HCT116 (cell line): ENCODE results near the gene GJA10. TPM values are rescaled to one million over a fixed set of nuclear protein-coding genes. Genes with fewer than 3 reads are reported as not detected.

Experiments
- ATAC-seq: fragments of 200-7000 bp; cut with Tn5 transposase; 2 replicates; pipeline ENCODE4 v1.9.1; 2020; ENCODE audit warnings: mild to moderate bottlenecking, moderate library complexity
- BruUV-seq: library from RNA; stranded (reverse); fragments of 400-500 nt; replicated peaks from 2 replicates; lab custom pipeline; 2021; lab: Mats Ljungman, UMichigan
- CTCF ChIA-PET: fragments of 300-600 bp; sonication (Branson Sonifier 250); formaldehyde crosslinking; loops from one replicate; lab custom pipeline; 2021; ENCODE audit warnings: antibody characterized with exemption; lab: Charles Lee
- POLR2A ChIA-PET: fragments of 300-600, 350-600 bp; sonication (Branson Sonifier 250); formaldehyde crosslinking; loops from one replicate; lab custom pipeline; 2021; ENCODE audit warnings: antibody characterized with exemption; lab: Charles Lee
- RAD21 ChIA-PET, 2 experiments: fragments of 300-600 bp; sonication (Branson Sonifier 250); formaldehyde crosslinking; loops; one replicate each; lab custom pipeline; 2023; ENCODE audit warnings: low total read pairs in 2 of 2; ENCODE audit not compliant: uncharacterized antibody in 2 of 2, unreplicated experiment in 2 of 2, low non-redundant PET in 1 of 2; lab: Charles Lee
- DNase-seq: peaks from one replicate; pipeline ENCODE4 v3.0.0-alpha.2; 2010; ENCODE audit warnings: low read depth, low spot score
- H2AFZ ChIP-seq: fragments of 200-600 bp; shearing (Covaris generic), sonication (generic); 2 replicates; pipeline ENCODE4 v1.6.1; 2017; ENCODE audit warnings: low read depth, mixed run types, mixed read lengths, antibody characterized with exemption, low read length; ENCODE audit not compliant: poor library complexity, severe bottlenecking
- H3K27ac ChIP-seq: 2 replicates; pipeline ENCODE4 v1.5.1; 2012; ENCODE audit warnings: low read depth, low read length
- H3K27me3 ChIP-seq: fragments of 200-600 bp; sonication (generic); 2 replicates; pipeline ENCODE4 v1.6.1; 2016; ENCODE audit warnings: mixed run types, low read length, mixed read lengths; ENCODE audit not compliant: insufficient read depth
- H3K36me3 ChIP-seq, 2 experiments: fragments of 200-500 bp in 1 of 2; fragments of 200-600 bp in 1 of 2; sonication (Bioruptor generic) in 1 of 2; sonication (generic) in 1 of 2; 2 replicates each; pipeline versions ENCODE4 v1.5.1 to v1.6.1; 2014 to 2016; ENCODE audit warnings: low read length in 2 of 2, inconsistent platforms in 1 of 2, mixed read lengths in 1 of 2, mixed run types in 1 of 2; ENCODE audit not compliant: insufficient read depth in 2 of 2, control insufficient read depth in 1 of 2
- H3K4me1 ChIP-seq, 2 experiments: fragments of 200-600 bp in 1 of 2; sonication (generic) in 1 of 2; 2 replicates each; pipeline versions ENCODE4 v1.5.1 to v1.6.1; 2012 to 2017; ENCODE audit warnings: low read length in 2 of 2, inconsistent platforms in 1 of 2, mild to moderate bottlenecking in 1 of 2, mixed read lengths in 1 of 2, mixed run types in 1 of 2, moderate library complexity in 1 of 2; ENCODE audit not compliant: insufficient read depth in 2 of 2, control insufficient read depth in 1 of 2
- H3K4me2 ChIP-seq: fragments of 200-600 bp; sonication (generic); 2 replicates; pipeline ENCODE4 v1.6.1; 2017; ENCODE audit warnings: mixed run types, low read length, mixed read lengths
- H3K4me3 ChIP-seq, 2 experiments: fragments of 200-600 bp in 1 of 2; sonication (generic) in 1 of 2; replicated peaks in 1 of 2; 2 replicates each; pipeline ENCODE4 v1.5.1; 2011 to 2016; ENCODE audit warnings: low read length in 2 of 2, control low read depth in 1 of 2, low read depth in 1 of 2, mild to moderate bottlenecking in 1 of 2, mixed read lengths in 1 of 2, mixed run types in 1 of 2
- H3K79me2 ChIP-seq: fragments of 200-600 bp; sonication (generic); 2 replicates; pipeline ENCODE4 v1.6.1; 2017; ENCODE audit warnings: mild to moderate bottlenecking, mixed run types, low read length, moderate library complexity, mixed read lengths; ENCODE audit not compliant: insufficient read depth
- H3K9ac ChIP-seq: fragments of 200-600 bp; sonication (generic); 2 replicates; pipeline ENCODE4 v1.6.1; 2016; ENCODE audit warnings: low read length, mixed read lengths
- H3K9me2 ChIP-seq: fragments of 200-600 bp; sonication (generic), shearing (Covaris generic); 2 replicates; pipeline ENCODE4 v1.6.1; 2017; ENCODE audit warnings: mixed run types, mild to moderate bottlenecking, moderate library complexity; ENCODE audit not compliant: insufficient read depth
- H3K9me3 ChIP-seq, 2 experiments: fragments of 200-500 bp in 1 of 2; fragments of 200-600 bp in 1 of 2; sonication (Bioruptor generic) in 1 of 2; sonication (generic) in 1 of 2; 2 replicates each; pipeline ENCODE4 v1.6.1; 2014 to 2017; ENCODE audit warnings: low read length in 2 of 2, mixed read lengths in 2 of 2, inconsistent platforms in 1 of 2, low read depth in 1 of 2, mild to moderate bottlenecking in 1 of 2, mixed run types in 1 of 2, moderate library complexity in 1 of 2; ENCODE audit not compliant: control insufficient read depth in 1 of 2, insufficient read depth in 1 of 2
- H4K20me1 ChIP-seq: fragments of 200-600 bp; sonication (generic), shearing (Covaris generic); 2 replicates; pipeline ENCODE4 v1.6.1; 2017; ENCODE audit warnings: mixed run types, mild to moderate bottlenecking, moderate library complexity; ENCODE audit not compliant: insufficient read depth
- CEBPB ChIP-seq: IDR thresholded peaks from 2 replicates; pipeline ENCODE4 v1.6.1; 2012; ENCODE audit warnings: low read depth
- EZH2 ChIP-seq: fragments of 200-600 bp; sonication (generic); IDR thresholded peaks from 2 replicates; pipeline ENCODE4 v1.6.1; 2017; ENCODE audit warnings: antibody characterized with exemption, mixed run types
- EZH2phosphoT487 ChIP-seq: fragments of 200-600 bp; IDR thresholded peaks from 2 replicates; pipeline ENCODE4 v1.6.1; 2018; ENCODE audit warnings: antibody characterized with exemption, borderline replicate concordance
- FOSL1 ChIP-seq: IDR thresholded peaks from 2 replicates; pipeline ENCODE4 v1.6.1; 2012; ENCODE audit warnings: low read depth
- JUND ChIP-seq: IDR thresholded peaks from 2 replicates; pipeline ENCODE4 v1.6.1; 2012
- POLR2AphosphoS5 ChIP-seq: IDR thresholded peaks from 2 replicates; pipeline ENCODE4 v1.6.1; 2011; ENCODE audit warnings: mild to moderate bottlenecking, low read depth, low read length, moderate library complexity
- RAD21 ChIP-seq: IDR thresholded peaks from 2 replicates; pipeline ENCODE4 v1.6.1; 2012; ENCODE audit warnings: low read depth, mild to moderate bottlenecking
- SIN3A ChIP-seq: IDR thresholded peaks from 2 replicates; pipeline ENCODE4 v1.6.1; 2012; ENCODE audit warnings: low read depth
- SP1 ChIP-seq: IDR thresholded peaks from 2 replicates; pipeline ENCODE4 v1.6.1; 2012; ENCODE audit warnings: low read depth
- TCF7L2 ChIP-seq: IDR thresholded peaks from 2 replicates; pipeline ENCODE4 v1.7.0; 2011; ENCODE audit warnings: borderline replicate concordance, inconsistent platforms; ENCODE audit not compliant: insufficient read depth, insufficient read length; ENCODE audit errors: extremely low read depth
- ZBTB33 ChIP-seq: IDR thresholded peaks from 2 replicates; pipeline ENCODE4 v1.6.1; 2011; ENCODE audit warnings: mild to moderate bottlenecking, low read length, moderate library complexity; ENCODE audit not compliant: insufficient replicate concordance; ENCODE audit errors: extremely low read depth
- ZNF274 ChIP-seq: fragments of 200-500 bp; sonication (Bioruptor generic); IDR thresholded peaks from 2 replicates; pipeline ENCODE4 v1.6.1; 2014; ENCODE audit warnings: mild to moderate bottlenecking, low read depth, low read length, inconsistent platforms
- intact Hi-C: fragments of 100-400 bp; cut with micrococcal nuclease; formaldehyde crosslinking; loops from 2 replicates; pipeline ENCODE4 v1.10.0; 2022
- total RNA-seq: library from RNA; stranded (reverse); gene quantifications from one replicate; pipeline ENCODE4 v1.2.1, GENCODE V29; 2021; ENCODE audit not compliant: unreplicated experiment

GJA10 gene
- total RNA-seq, 1 experiment from 2014 or later = not detected

GRCh38 chr6:89932245-89932802 lies 38.1 kb downstream of the GJA10 start:
- Histone ChIP-seq H2AFZ (no peak overlapping the region), H3K4me3 (no peak overlapping the region), H3K9me2 (no peaks in the 10 kb centered on the region), H3K27me3 (no peaks in the 10 kb centered on the region), H3K9me3 (no peaks in the 10 kb centered on the region), H3K9ac (no peak overlapping the region), H3K4me2 (no peak overlapping the region), H3K27ac (no peak overlapping the region), H3K79me2 (no peaks in the 10 kb centered on the region), H4K20me1 (no peaks in the 10 kb centered on the region), H3K36me3 (no peaks in the 10 kb centered on the region), H3K4me1 (no peaks in the 10 kb centered on the region)
- no peak for TF ChIP-seq EZH2phosphoT487
- no peak for TF ChIP-seq CEBPB
- no peak for TF ChIP-seq POLR2AphosphoS5
- no peak for TF ChIP-seq EZH2
- no peak for TF ChIP-seq FOSL1
- TF ChIP-seq SP1 = no peak
- TF ChIP-seq JUND = no peak
- intact Hi-C loops = no loop called here
- no TSS peak for BruUV-seq
- POLR2A ChIA-PET = no interaction called here
- DNase-seq (no peak), ATAC-seq (no peak)
- CTCF ChIA-PET = no interaction called here
- RAD21 ChIA-PET = no interaction called here

- no peak overlapping the region for H3K4me2 ChIP-seq
- no peak for DNase-seq
- no peaks in the 10 kb centered on the region for H3K9me2 ChIP-seq
- no TSS peak for BruUV-seq
- no peaks in the 10 kb centered on the region for H3K79me2 ChIP-seq
- no peak overlapping the region for H3K9ac ChIP-seq
- no peak overlapping the region for H3K4me3 ChIP-seq
- H3K27me3 ChIP-seq = no peaks in the 10 kb centered on the region
- POLR2A ChIA-PET = no interaction called here
- RAD21 ChIA-PET = no interaction called here
- H3K4me1 ChIP-seq = no peaks in the 10 kb centered on the region
- H3K36me3 ChIP-seq = no peaks in the 10 kb centered on the region
- H2AFZ ChIP-seq = no peak overlapping the region
- peak; percentile 67; the same call in 1 of the 2 replicates for ATAC-seq
- CTCF ChIA-PET = no interaction called here
- no peak for TF ChIP-seq RAD21
- no peak for TF ChIP-seq TCF7L2
- no peak for TF ChIP-seq JUND
- no peak for TF ChIP-seq ZNF274
- TF ChIP-seq ZBTB33 = no peak
- TF ChIP-seq SIN3A = no peak
- TF ChIP-seq POLR2AphosphoS5 = no peak
- intact Hi-C loops = no loop called here
- H4K20me1 ChIP-seq = no peaks in the 10 kb centered on the region
- H3K27ac ChIP-seq = no peak overlapping the region
- H3K9me3 ChIP-seq = no peaks in the 10 kb centered on the region
Observed at GRCh38 chr6:89934685-89935366, 40.6 kb downstream of the GJA10 start.
